Loucy (cell line): ENCODE results near the gene RASAL1.

ENCODE experiments used
- H2AFZ ChIP-seq: fragments of 200-600 bp; sonication (generic); 2 replicates; pipeline ENCODE4 v1.6.0; 2016; ENCODE audit warnings: antibody characterized with exemption, mild to moderate bottlenecking, low read length, moderate library complexity
- H3F3A ChIP-seq: fragments of 200-600 bp; 2 replicates; pipeline ENCODE4 v1.6.0; 2016; ENCODE audit warnings: antibody characterized with exemption, low read depth, mild to moderate bottlenecking
- H3K27me3 ChIP-seq: fragments of 200-600 bp; sonication (generic); 2 replicates; pipeline ENCODE4 v1.6.1; 2014; ENCODE audit warnings: low read length, mild to moderate bottlenecking; ENCODE audit not compliant: insufficient read depth, poor library complexity, severe bottlenecking
- H3K36me3 ChIP-seq: fragments of 200-600 bp; sonication (generic); 2 replicates; pipeline ENCODE4 v1.6.1; 2016; ENCODE audit warnings: low read length; ENCODE audit not compliant: insufficient read depth
- H3K4me1 ChIP-seq: fragments of 200-600 bp; sonication (generic); 2 replicates; pipeline ENCODE4 v1.5.1; 2014; ENCODE audit warnings: low read length, mild to moderate bottlenecking; ENCODE audit not compliant: insufficient read depth, poor library complexity, severe bottlenecking
- H3K4me2 ChIP-seq: fragments of 200-600 bp; sonication (generic); 2 replicates; pipeline ENCODE4 v1.6.0; 2014; ENCODE audit warnings: antibody characterized with exemption, low read length, low read depth, mild to moderate bottlenecking; ENCODE audit not compliant: poor library complexity, severe bottlenecking
- H3K4me3 ChIP-seq: fragments of 200-600 bp; sonication (generic); 2 replicates; pipeline ENCODE4 v1.5.1; 2014; ENCODE audit warnings: low read length, mild to moderate bottlenecking, mixed read lengths; ENCODE audit not compliant: poor library complexity, severe bottlenecking
- H3K79me2 ChIP-seq: fragments of 200-600 bp; sonication (generic); 2 replicates; pipeline ENCODE4 v1.6.1; 2014; ENCODE audit warnings: low read length; ENCODE audit not compliant: insufficient read depth
- H3K9ac ChIP-seq: fragments of 200-600 bp; sonication (generic); 2 replicates; pipeline ENCODE4 v1.6.0; 2014; ENCODE audit warnings: mild to moderate bottlenecking, low read depth, low read length, moderate library complexity; ENCODE audit not compliant: poor library complexity, severe bottlenecking
- H3K9me2 ChIP-seq: fragments of 200-600 bp; sonication (generic); replicated peaks from 2 replicates; pipeline ENCODE4 v1.6.1; 2016; ENCODE audit warnings: low read depth, low read length, mixed read lengths
- H3K9me3 ChIP-seq: fragments of 200-600 bp; sonication (generic); 2 replicates; pipeline ENCODE4 v1.6.1; 2014; ENCODE audit warnings: mild to moderate bottlenecking, antibody characterized with exemption, low read length, low read depth; ENCODE audit not compliant: insufficient read depth
- H4K20me1 ChIP-seq: fragments of 200-600 bp; sonication (generic); 2 replicates; pipeline ENCODE4 v1.6.0; 2014; ENCODE audit warnings: antibody characterized with exemption, low read length, mild to moderate bottlenecking; ENCODE audit not compliant: insufficient read depth, poor library complexity, severe bottlenecking
- CTCF ChIP-seq: fragments of 200-600 bp; sonication (generic); conservative IDR thresholded peaks from 2 replicates; pipeline ENCODE4 v1.5.1; 2014; ENCODE audit warnings: mild to moderate bottlenecking, antibody characterized with exemption, low read length
- EZH2phosphoT487 ChIP-seq: fragments of 200-600 bp; IDR thresholded peaks from 2 replicates; pipeline ENCODE4 v1.6.1; 2018; ENCODE audit warnings: antibody characterized with exemption, mild to moderate bottlenecking, moderate library complexity, borderline replicate concordance

The RASAL1 gene

GRCh38 chr12:113131556-113131955 is 4.0 kb downstream of the RASAL1 start:
- no peaks in the 10 kb centered on the region for H3F3A ChIP-seq
- H3K9me3 ChIP-seq: no peaks in the 10 kb centered on the region
- no peaks in the 10 kb centered on the region for H4K20me1 ChIP-seq
- no peaks in the 10 kb centered on the region for H3K79me2 ChIP-seq
- H2AFZ ChIP-seq: no peak overlapping the region
- TF ChIP-seq CTCF (no peak), EZH2phosphoT487 (no peak)
- no peak overlapping the region for H3K4me3 ChIP-seq
- no peaks in the 10 kb centered on the region for H3K9me2 ChIP-seq
- H3K4me2 ChIP-seq: no peak overlapping the region
- H3K4me1 ChIP-seq: no peaks in the 10 kb centered on the region
- H3K9ac ChIP-seq: no peak overlapping the region
- H3K27me3 ChIP-seq: no peaks in the 10 kb centered on the region
- H3K36me3 ChIP-seq: no peaks in the 10 kb centered on the region

- H3K9me3 ChIP-seq: no peaks in the 10 kb centered on the region
- no peak overlapping the region for H3K4me2 ChIP-seq
- no peaks in the 10 kb centered on the region for H4K20me1 ChIP-seq
- TF ChIP-seq CTCF (0 out of 2 replicates have a peak, but pooled peaks have one; percentile 11), EZH2phosphoT487 (no peak)
- H2AFZ ChIP-seq: no peak overlapping the region
- H3K27me3 ChIP-seq: no peaks in the 10 kb centered on the region
- H3K4me3 ChIP-seq: no peak overlapping the region
- H3K79me2 ChIP-seq: no peaks in the 10 kb centered on the region
- no peaks in the 10 kb centered on the region for H3F3A ChIP-seq
- no peaks in the 10 kb centered on the region for H3K9me2 ChIP-seq
- no peak overlapping the region for H3K9ac ChIP-seq
- H3K36me3 ChIP-seq: no peaks in the 10 kb centered on the region
- H3K4me1 ChIP-seq: no peaks in the 10 kb centered on the region
These were observed 5.0 kb downstream of the RASAL1 start for GRCh38 chr12:113130457-113131135.

- Histone ChIP-seq H3K4me3 (no peak overlapping the region), H3K9me3 (no peaks in the 10 kb centered on the region), H3K9me2 (no peaks in the 10 kb centered on the region), H3K9ac (no peak overlapping the region), H3K79me2 (no peaks in the 10 kb centered on the region), H2AFZ (no peak overlapping the region), H4K20me1 (no peaks in the 10 kb centered on the region), H3K4me1 (no peaks in the 10 kb centered on the region), H3K27me3 (no peaks in the 10 kb centered on the region), H3K4me2 (no peak overlapping the region), H3K36me3 (no peaks in the 10 kb centered on the region), H3F3A (no peaks in the 10 kb centered on the region)
- TF ChIP-seq CTCF: no peak
- no peak for TF ChIP-seq EZH2phosphoT487
These were observed 5.7 kb downstream of the RASAL1 start for GRCh38 chr12:113129664-113130456.
